ENCODE results near the gene NRXN2. TPM values are rescaled to one million over a fixed set of nuclear protein-coding genes. Genes with fewer than 3 reads are reported as not detected.

NRXN2 gene
- total and polyA plus RNA-seq, 10 of the 15 experiments (the other 5 are each of a cell fraction or from before 2014, with no cell fraction given): 0.03 to 1.4 (median 0.23) TPM

DNA sequence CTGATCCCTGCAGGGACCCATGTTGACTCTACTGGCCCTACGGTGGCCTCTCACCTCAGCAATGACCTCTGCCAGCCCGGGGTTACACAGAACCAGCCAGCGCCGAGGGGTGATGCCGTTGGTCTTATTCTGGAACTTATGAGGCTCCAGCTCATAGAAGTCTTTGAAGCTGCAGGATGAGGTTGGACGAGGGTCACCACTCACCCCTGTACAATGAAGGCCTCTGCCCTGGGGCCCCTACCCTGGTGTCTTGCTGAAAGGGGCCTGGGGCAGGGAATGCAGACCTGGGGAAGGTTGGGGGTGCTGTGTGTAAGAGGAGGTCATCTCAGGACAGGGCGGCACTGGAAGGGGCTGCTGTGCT is 30.0 kb upstream of the NRXN2 start:
- TF ChIP-seq, protein P1, sequence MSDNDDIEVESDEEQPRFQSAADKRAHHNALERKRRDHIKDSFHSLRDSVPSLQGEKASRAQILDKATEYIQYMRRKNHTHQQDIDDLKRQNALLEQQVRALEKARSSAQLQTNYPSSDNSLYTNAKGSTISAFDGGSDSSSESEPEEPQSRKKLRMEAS (IDR thresholded peaks at IDR 0.05; ENCODE audit: low read depth, low read length): no peak
- TF ChIP-seq, protein P2, sequence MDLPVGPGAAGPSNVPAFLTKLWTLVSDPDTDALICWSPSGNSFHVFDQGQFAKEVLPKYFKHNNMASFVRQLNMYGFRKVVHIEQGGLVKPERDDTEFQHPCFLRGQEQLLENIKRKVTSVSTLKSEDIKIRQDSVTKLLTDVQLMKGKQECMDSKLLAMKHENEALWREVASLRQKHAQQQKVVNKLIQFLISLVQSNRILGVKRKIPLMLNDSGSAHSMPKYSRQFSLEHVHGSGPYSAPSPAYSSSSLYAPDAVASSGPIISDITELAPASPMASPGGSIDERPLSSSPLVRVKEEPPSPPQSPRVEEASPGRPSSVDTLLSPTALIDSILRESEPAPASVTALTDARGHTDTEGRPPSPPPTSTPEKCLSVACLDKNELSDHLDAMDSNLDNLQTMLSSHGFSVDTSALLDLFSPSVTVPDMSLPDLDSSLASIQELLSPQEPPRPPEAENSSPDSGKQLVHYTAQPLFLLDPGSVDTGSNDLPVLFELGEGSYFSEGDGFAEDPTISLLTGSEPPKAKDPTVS (IDR thresholded peaks at IDR 0.05; ENCODE audit: low read depth, low read length): no peak
- TF ChIP-seq DPF2 (IDR thresholded peaks at IDR 0.05) (no peak), EZH2 (IDR thresholded peaks at IDR 0.05; ENCODE audit: borderline replicate concordance, control insufficient read depth, low read depth, low read length) (no peak), SMARCA5 (IDR thresholded peaks at IDR 0.05) (no peak), IRF4 (IDR thresholded peaks at IDR 0.05; ENCODE audit: low read depth, low read length) (no peak), BHLHE40 (IDR thresholded peaks at IDR 0.05; ENCODE audit: borderline replicate concordance in 1 of 2, low read depth in 2 of 2, low read length in 1 of 2) (no peak), HDGF (IDR thresholded peaks at IDR 0.05) (no peak)
- H3K27ac ChIP-seq (ENCODE audit: control insufficient read depth, insufficient read depth): no peak overlapping the region
- ChIA-PET SMC1A (ENCODE audit: uncharacterized antibody, unreplicated experiment) (no interaction called here), POLR2A (no interaction called here), CTCF (no interaction called here), RAD21 (ENCODE audit: unreplicated experiment) (no interaction called here)
- no peak overlapping the region for H3K4me3 ChIP-seq
- FAIRE-seq (no peak), ATAC-seq (no peak), DNase-seq (ENCODE audit: low read depth, low spot score) (no peak)
- no peak overlapping the region for H2AFZ ChIP-seq (ENCODE audit: control insufficient read depth, low read depth, low read length)
- in situ Hi-C loops (cut with MboI) (no loop called here), intact Hi-C loops (cut with micrococcal nuclease; ENCODE audit: unreplicated experiment) (no loop called here)
- no peaks in the 10 kb centered on the region for H3K9me3 ChIP-seq (replicated peaks; ENCODE audit: control insufficient read depth, insufficient read depth, low read length)
- H4K20me1 ChIP-seq (ENCODE audit: control insufficient read depth, insufficient read depth): no peaks in the 10 kb centered on the region
- H3K4me2 ChIP-seq (ENCODE audit: control insufficient read depth, insufficient read depth): no peak overlapping the region
- 59% methylated on average over 7 of the region's 7 CpGs for WGBS (ENCODE audit: insufficient coverage, insufficient replicate concordance, low lambda C conversion rate, missing lambda C conversion rate)
- no peaks in the 10 kb centered on the region for H3K27me3 ChIP-seq (replicated peaks in 1 of 2; ENCODE audit: control insufficient read depth in 2 of 2, insufficient read depth in 2 of 2, low read length in 1 of 2)
- no peak overlapping the region for H3K9ac ChIP-seq (ENCODE audit: control insufficient read depth, insufficient read depth, low read length)
- no peaks in the 10 kb centered on the region for H3K79me2 ChIP-seq (ENCODE audit: control insufficient read depth, insufficient read depth, low read length)
- H3K4me1 ChIP-seq (ENCODE audit: control insufficient read depth, insufficient read depth, low read length): no peaks in the 10 kb centered on the region
- H3K36me3 ChIP-seq (ENCODE audit: control insufficient read depth in 2 of 2, insufficient read depth in 2 of 2, low read length in 1 of 2): no peaks in the 10 kb centered on the region
- BruUV-seq (replicated peaks): no TSS peak
